ENCODE data around the gene RPP40.

DNA sequence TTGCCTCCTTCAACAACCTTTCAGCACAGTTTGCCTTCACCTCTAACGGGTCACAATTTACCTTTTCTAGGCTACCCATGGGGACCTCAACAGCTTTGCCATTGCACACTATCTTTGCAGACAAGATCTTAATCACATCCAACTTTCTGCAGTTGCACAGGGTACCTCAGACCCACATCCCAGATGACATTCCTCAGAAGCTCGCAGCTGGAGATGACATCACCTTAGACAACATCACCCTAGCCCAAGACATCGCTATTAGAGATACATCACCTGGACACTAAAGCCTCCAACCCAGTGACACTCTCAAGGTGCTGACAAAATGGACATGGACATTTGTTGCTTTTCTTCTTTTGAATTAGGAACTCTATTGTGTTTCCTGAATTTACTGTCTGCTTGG lies 38.6 kb upstream of the RPP40 start:
- TF ChIP-seq, protein P1, sequence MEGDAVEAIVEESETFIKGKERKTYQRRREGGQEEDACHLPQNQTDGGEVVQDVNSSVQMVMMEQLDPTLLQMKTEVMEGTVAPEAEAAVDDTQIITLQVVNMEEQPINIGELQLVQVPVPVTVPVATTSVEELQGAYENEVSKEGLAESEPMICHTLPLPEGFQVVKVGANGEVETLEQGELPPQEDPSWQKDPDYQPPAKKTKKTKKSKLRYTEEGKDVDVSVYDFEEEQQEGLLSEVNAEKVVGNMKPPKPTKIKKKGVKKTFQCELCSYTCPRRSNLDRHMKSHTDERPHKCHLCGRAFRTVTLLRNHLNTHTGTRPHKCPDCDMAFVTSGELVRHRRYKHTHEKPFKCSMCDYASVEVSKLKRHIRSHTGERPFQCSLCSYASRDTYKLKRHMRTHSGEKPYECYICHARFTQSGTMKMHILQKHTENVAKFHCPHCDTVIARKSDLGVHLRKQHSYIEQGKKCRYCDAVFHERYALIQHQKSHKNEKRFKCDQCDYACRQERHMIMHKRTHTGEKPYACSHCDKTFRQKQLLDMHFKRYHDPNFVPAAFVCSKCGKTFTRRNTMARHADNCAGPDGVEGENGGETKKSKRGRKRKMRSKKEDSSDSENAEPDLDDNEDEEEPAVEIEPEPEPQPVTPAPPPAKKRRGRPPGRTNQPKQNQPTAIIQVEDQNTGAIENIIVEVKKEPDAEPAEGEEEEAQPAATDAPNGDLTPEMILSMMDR (IDR thresholded peaks at IDR 0.05; ENCODE audit: insufficient read depth, low read length) = no peak
- TF ChIP-seq, protein P2, sequence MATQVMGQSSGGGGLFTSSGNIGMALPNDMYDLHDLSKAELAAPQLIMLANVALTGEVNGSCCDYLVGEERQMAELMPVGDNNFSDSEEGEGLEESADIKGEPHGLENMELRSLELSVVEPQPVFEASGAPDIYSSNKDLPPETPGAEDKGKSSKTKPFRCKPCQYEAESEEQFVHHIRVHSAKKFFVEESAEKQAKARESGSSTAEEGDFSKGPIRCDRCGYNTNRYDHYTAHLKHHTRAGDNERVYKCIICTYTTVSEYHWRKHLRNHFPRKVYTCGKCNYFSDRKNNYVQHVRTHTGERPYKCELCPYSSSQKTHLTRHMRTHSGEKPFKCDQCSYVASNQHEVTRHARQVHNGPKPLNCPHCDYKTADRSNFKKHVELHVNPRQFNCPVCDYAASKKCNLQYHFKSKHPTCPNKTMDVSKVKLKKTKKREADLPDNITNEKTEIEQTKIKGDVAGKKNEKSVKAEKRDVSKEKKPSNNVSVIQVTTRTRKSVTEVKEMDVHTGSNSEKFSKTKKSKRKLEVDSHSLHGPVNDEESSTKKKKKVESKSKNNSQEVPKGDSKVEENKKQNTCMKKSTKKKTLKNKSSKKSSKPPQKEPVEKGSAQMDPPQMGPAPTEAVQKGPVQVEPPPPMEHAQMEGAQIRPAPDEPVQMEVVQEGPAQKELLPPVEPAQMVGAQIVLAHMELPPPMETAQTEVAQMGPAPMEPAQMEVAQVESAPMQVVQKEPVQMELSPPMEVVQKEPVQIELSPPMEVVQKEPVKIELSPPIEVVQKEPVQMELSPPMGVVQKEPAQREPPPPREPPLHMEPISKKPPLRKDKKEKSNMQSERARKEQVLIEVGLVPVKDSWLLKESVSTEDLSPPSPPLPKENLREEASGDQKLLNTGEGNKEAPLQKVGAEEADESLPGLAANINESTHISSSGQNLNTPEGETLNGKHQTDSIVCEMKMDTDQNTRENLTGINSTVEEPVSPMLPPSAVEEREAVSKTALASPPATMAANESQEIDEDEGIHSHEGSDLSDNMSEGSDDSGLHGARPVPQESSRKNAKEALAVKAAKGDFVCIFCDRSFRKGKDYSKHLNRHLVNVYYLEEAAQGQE (IDR thresholded peaks at IDR 0.05; ENCODE audit: insufficient replicate concordance, low read depth) = no peak
- TF ChIP-seq POLR2AphosphoS5 (IDR thresholded peaks at IDR 0.05; ENCODE audit: low read depth) (no peak), GABPA (IDR thresholded peaks at IDR 0.05; ENCODE audit: low read depth) (no peak), SPI1 (IDR thresholded peaks at IDR 0.05; ENCODE audit: borderline replicate concordance, low read depth) (no peak)

Measured in HL-60 (cell line).